Esophagus squamous epithelium (tissue), 4 donors: ENCODE data around the gene ADAM29.

Source experiments
- CTCF ChIP-seq, 6 experiments: fragments of 450-650 bp in 4 of 6; fragments of 200-600 bp in 2 of 6; sonication (generic) in 2 of 6; IDR thresholded peaks; one replicate each; pipeline ENCODE4 v1.5.1; 2016 to 2019; ENCODE audit warnings: antibody characterized with exemption in 6 of 6, mild to moderate bottlenecking in 4 of 6, moderate library complexity in 4 of 6
- POLR2A ChIP-seq, 4 donors: fragments of 450-650 bp; IDR thresholded peaks; one replicate each; pipeline ENCODE4 v1.6.1; 2017; ENCODE audit warnings: antibody characterized with exemption in 4 of 4, mild to moderate bottlenecking in 4 of 4, moderate library complexity in 3 of 4

GRCh38 chr4:174989791-174990190, 71.6 kb downstream of the ADAM29 start:
- no peak for TF ChIP-seq POLR2A (IDR thresholded peaks at IDR 0.05)
- no peak for TF ChIP-seq CTCF (IDR thresholded peaks at IDR 0.05)
